SK-N-SH (cell line): Measurements from ENCODE around the gene PLEKHB1. TPM values are rescaled to one million over a fixed set of nuclear protein-coding genes. Genes with fewer than 3 reads are reported as not detected.
A peak's percentile ranks its signal among the peaks of the same experiment; 100 is the strongest.

Source experiments
- CTCF ChIA-PET: fragments of 300-600, 350-600 bp; formaldehyde crosslinking; extraction: SDS; loops from one replicate; lab custom pipeline; 2021; lab: Yijun Ruan, JAX
- POLR2A ChIA-PET: fragments of 350-600 bp; sonication (Branson Sonifier 250); formaldehyde crosslinking; extraction: SDS; loops from one replicate; lab custom pipeline; 2020; ENCODE audit warnings: antibody characterized with exemption, inconsistent platforms; lab: Yijun Ruan, JAX
- DNase-seq: peaks from one replicate; pipeline ENCODE4 v3.0.0; 2012
- H2AFZ ChIP-seq: fragments of 200-600 bp; sonication (generic); 2 replicates; pipeline ENCODE4 v1.8.1; 2016; ENCODE audit warnings: antibody characterized with exemption, mild to moderate bottlenecking, low read depth
- H3F3A ChIP-seq: fragments of 200-600 bp; sonication (generic); replicated peaks from 2 replicates; pipeline ENCODE3; 2016; ENCODE audit warnings: antibody characterized with exemption, mild to moderate bottlenecking; ENCODE audit not compliant: insufficient read depth
- H3K27ac ChIP-seq, 2 experiments: fragments of 200-500 bp in 1 of 2; fragments of 200-600 bp in 1 of 2; sonication (Bioruptor generic) in 1 of 2; sonication (generic), shearing (Covaris generic) in 1 of 2; 2 replicates each; pipeline versions ENCODE4 v1.5.1 to v1.6.1; 2014 to 2016; ENCODE audit warnings: low read depth in 2 of 2, inconsistent platforms in 1 of 2, low read length in 1 of 2, mild to moderate bottlenecking in 1 of 2, mixed read lengths in 1 of 2
- H3K27me3 ChIP-seq: fragments of 200-600 bp; sonication (generic), shearing (Covaris generic); 2 replicates; pipeline ENCODE4 v1.6.1; 2016; ENCODE audit warnings: mixed run types; ENCODE audit not compliant: insufficient read depth
- H3K36me3 ChIP-seq, 2 experiments: fragments of 200-500 bp in 1 of 2; fragments of 200-600 bp in 1 of 2; sonication (Bioruptor generic) in 1 of 2; sonication (generic) in 1 of 2; replicated peaks in 1 of 2; 2 replicates each; pipeline versions ENCODE3 to v1.5.1; 2014 to 2016; ENCODE audit warnings: low read length in 1 of 2, mild to moderate bottlenecking in 1 of 2; ENCODE audit not compliant: insufficient read depth in 2 of 2, control insufficient read depth in 1 of 2
- H3K4me1 ChIP-seq, 2 experiments: fragments of 200-500 bp in 1 of 2; fragments of 200-600 bp in 1 of 2; sonication (Bioruptor generic) in 1 of 2; sonication (generic), shearing (Covaris generic) in 1 of 2; 2 replicates each; pipeline versions ENCODE4 v1.5.1 to v1.6.1; 2014 to 2016; ENCODE audit warnings: low read depth in 1 of 2, low read length in 1 of 2, mixed run types in 1 of 2; ENCODE audit not compliant: insufficient read depth in 2 of 2, control insufficient read depth in 1 of 2
- H3K4me2 ChIP-seq: fragments of 200-600 bp; sonication (generic), shearing (Covaris generic); 2 replicates; pipeline ENCODE4 v1.6.1; 2017; ENCODE audit warnings: mixed run types
- H3K4me3 ChIP-seq, 2 experiments: fragments of 200-500 bp in 1 of 2; fragments of 200-600 bp in 1 of 2; sonication (Bioruptor generic) in 1 of 2; sonication (generic), shearing (Covaris generic) in 1 of 2; 2 replicates each; pipeline versions ENCODE4 v1.5.1 to v1.8.1; 2014 to 2016; ENCODE audit warnings: low read depth in 2 of 2, inconsistent platforms in 1 of 2, low read length in 1 of 2, mild to moderate bottlenecking in 1 of 2, mixed read lengths in 1 of 2, moderate library complexity in 1 of 2
- H3K79me2 ChIP-seq: fragments of 200-600 bp; sonication (generic); 2 replicates; pipeline ENCODE4 v1.8.1; 2017; ENCODE audit warnings: mild to moderate bottlenecking; ENCODE audit not compliant: insufficient read depth
- H3K9ac ChIP-seq: fragments of 200-600 bp; sonication (generic); 2 replicates; pipeline ENCODE4 v1.6.1; 2017; ENCODE audit warnings: mixed run types
- H3K9me2 ChIP-seq: fragments of 200-600 bp; sonication (generic); 2 replicates; pipeline ENCODE4 v1.6.1; 2017; ENCODE audit warnings: mixed run types
- H3K9me3 ChIP-seq: fragments of 200-600 bp; sonication (generic); 2 replicates; pipeline ENCODE4 v1.6.1; 2017; ENCODE audit warnings: mixed run types, mild to moderate bottlenecking, moderate library complexity
- H4K20me1 ChIP-seq: fragments of 200-600 bp; sonication (generic); 2 replicates; pipeline ENCODE4 v1.6.1; 2017; ENCODE audit warnings: mild to moderate bottlenecking, mixed run types; ENCODE audit not compliant: insufficient read depth
- CHD2 ChIP-seq: fragments of 150-350 bp; IDR thresholded peaks from 2 replicates; pipeline ENCODE4 v1.6.1; 2018; ENCODE audit warnings: low read length; ENCODE audit not compliant: partially characterized antibody
- ELF1 ChIP-seq: IDR thresholded peaks from 2 replicates; pipeline ENCODE4 v1.4.0; 2012
- EP300 ChIP-seq, 2 experiments: IDR thresholded peaks; 2 replicates each; pipeline versions ENCODE4 v1.4.0 to v1.6.1; 2012; ENCODE audit warnings: borderline replicate concordance in 1 of 2, low read depth in 1 of 2, low read length in 1 of 2
- FOSL2 ChIP-seq: IDR thresholded peaks from 2 replicates; pipeline ENCODE4 v1.4.0; 2012; ENCODE audit warnings: low read depth, mild to moderate bottlenecking, moderate library complexity, borderline replicate concordance
- JUND ChIP-seq: IDR thresholded peaks from 2 replicates; pipeline ENCODE4 v1.4.0; 2012
- MXI1 ChIP-seq: IDR thresholded peaks from 2 replicates; pipeline ENCODE4 v1.6.1; 2012; ENCODE audit warnings: mild to moderate bottlenecking, low read depth, low read length, improper control_type of control experiment
- NRF1 ChIP-seq: IDR thresholded peaks from 2 replicates; pipeline ENCODE4 v1.6.1; 2012; ENCODE audit warnings: low read depth, mild to moderate bottlenecking, low read length
- REST ChIP-seq: IDR thresholded peaks from 2 replicates; pipeline ENCODE4 v1.6.1; 2012; ENCODE audit warnings: mild to moderate bottlenecking, low read depth, low read length, moderate library complexity
- RFX5 ChIP-seq: IDR thresholded peaks from 2 replicates; pipeline ENCODE4 v1.6.1; 2012; ENCODE audit warnings: mild to moderate bottlenecking, improper control_type of control experiment, low read length
- RXRA ChIP-seq: IDR thresholded peaks from 2 replicates; pipeline ENCODE4 v1.4.0; 2012; ENCODE audit warnings: low read depth, mild to moderate bottlenecking, borderline replicate concordance
- SIN3A ChIP-seq: IDR thresholded peaks from 2 replicates; pipeline ENCODE4 v1.6.1; 2012; ENCODE audit warnings: low read depth, mild to moderate bottlenecking, low read length, moderate library complexity, borderline replicate concordance
- SMC3 ChIP-seq: IDR thresholded peaks from 2 replicates; pipeline ENCODE4 v1.6.1; 2012; ENCODE audit warnings: low read depth, low read length, improper control_type of control experiment
- TEAD4 ChIP-seq: IDR thresholded peaks from 2 replicates; pipeline ENCODE4 v1.4.0; 2012; ENCODE audit warnings: mild to moderate bottlenecking, borderline replicate concordance; ENCODE audit not compliant: insufficient read depth
- YY1 ChIP-seq: IDR thresholded peaks from 2 replicates; pipeline ENCODE4 v1.4.0; 2012; ENCODE audit warnings: low read depth, mild to moderate bottlenecking
- WGBS: methylation state at CpG from one replicate; pipeline ENCODE4 v1.1.6; 2017; ENCODE audit warnings: low lambda C conversion rate; 5-methylcytosine and 5-hydroxymethylcytosine counted together
- polyA plus RNA-seq, 3 experiments: library from polyadenylated mRNA; depleted of rRNA; stranded (reverse); fragments of >200 nt; gene quantifications; 2 replicates each; pipeline ENCODE4 v1.2.3, GENCODE V29; 2012
- TF ChIP-seq, protein P1 (sequence below): IDR thresholded peaks from 2 replicates; pipeline ENCODE4 v1.4.0; 2012; ENCODE audit warnings: low read depth
- TF ChIP-seq, protein P2 (sequence below): IDR thresholded peaks from 2 replicates; pipeline ENCODE4; 2012
- TF ChIP-seq, protein P3 (sequence below): fragments of 200-600 bp; sonication (generic); IDR thresholded peaks from 2 replicates; pipeline ENCODE4 v1.6.1; 2017; ENCODE audit warnings: antibody characterized with exemption, mild to moderate bottlenecking, moderate library complexity

Gene PLEKHB1
- polyA plus RNA-seq, 1 of the 3 experiments (the other 2 are of a cell fraction), result 10.2 TPM

GRCh38 chr11:73652046-73652730 is 5.8 kb downstream of the PLEKHB1 start:
- WGBS, result 77% methylated on average over 7 of the region's 8 CpGs
- no peak overlapping the region for H3K27ac ChIP-seq
- no peaks in the 10 kb centered on the region for H3F3A ChIP-seq
- CTCF ChIA-PET, result interaction anchor here (0.9 to 1.0 kb wide), 2 partner anchors 9 to 302 kb away, joined by 3 read pairs; no protein-coding TSS in a partner anchor
- peaks cover 0 to 3% of the 10 kb centered on the region in 2 experiments; a peak in 1 of 4 replicates for H3K4me1 ChIP-seq
- H3K4me2 ChIP-seq, result peak overlapping the region; percentile 13; the same call in 1 of the 2 replicates
- POLR2A ChIA-PET, result no interaction called here
- no peaks in the 10 kb centered on the region for H3K36me3 ChIP-seq
- H3K9ac ChIP-seq, result no peak overlapping the region
- H4K20me1 ChIP-seq, result no peaks in the 10 kb centered on the region
- TF ChIP-seq JUND, result no peak
- no peaks in the 10 kb centered on the region for H3K27me3 ChIP-seq
- no peaks in the 10 kb centered on the region for H3K9me3 ChIP-seq
- no peaks in the 10 kb centered on the region for H3K79me2 ChIP-seq
- no peaks in the 10 kb centered on the region for H3K9me2 ChIP-seq
- no peak for DNase-seq
- H3K4me3 ChIP-seq, result no peak overlapping the region
- no peak overlapping the region for H2AFZ ChIP-seq

DNA sequence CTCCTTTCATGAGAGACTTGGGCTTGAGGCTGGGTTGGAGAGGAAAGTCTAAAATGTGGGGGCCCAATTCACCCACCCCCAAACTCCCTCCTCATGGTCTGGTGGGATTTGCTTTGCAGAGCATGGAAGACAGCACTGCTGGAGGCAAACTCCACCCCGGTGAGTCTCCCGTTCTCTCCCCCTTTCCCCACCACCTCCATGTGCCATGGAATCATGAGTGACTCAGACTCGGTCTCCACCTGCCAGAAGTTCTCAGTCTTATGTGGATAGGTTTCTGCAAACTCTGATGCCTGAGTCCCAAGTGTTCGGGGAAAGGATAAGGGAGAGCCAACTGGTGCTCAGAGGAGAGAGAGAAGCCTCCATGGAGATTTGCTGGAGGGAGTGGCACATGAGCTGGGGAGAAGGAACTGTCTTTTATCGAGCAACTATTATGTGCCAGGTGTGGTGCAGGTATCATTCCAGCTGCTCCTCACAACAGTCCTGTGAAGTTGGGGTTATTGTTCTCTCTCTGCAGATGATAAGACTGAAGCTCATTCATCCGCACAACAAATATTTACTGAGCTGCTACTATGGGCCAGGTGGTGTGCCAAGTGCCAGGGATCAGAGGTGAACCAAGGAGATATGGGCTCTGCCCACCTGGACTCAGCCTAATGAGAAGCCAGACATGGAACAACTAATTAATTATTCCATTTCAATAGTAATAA is 6.6 kb downstream of the PLEKHB1 start:
- Histone ChIP-seq H3K9me2 (no peaks in the 10 kb centered on the region), H3K27me3 (no peaks in the 10 kb centered on the region), H3K79me2 (no peaks in the 10 kb centered on the region), H3K27ac (no peak overlapping the region), H3K36me3 (no peaks in the 10 kb centered on the region), H3K4me3 (no peak overlapping the region), H3K9me3 (no peaks in the 10 kb centered on the region), H2AFZ (no peak overlapping the region), H3K9ac (no peak overlapping the region), H3F3A (no peaks in the 10 kb centered on the region), H3K4me1 (no peaks in the 10 kb centered on the region), H4K20me1 (no peaks in the 10 kb centered on the region), H3K4me2 (no peak overlapping the region)
- ChIA-PET POLR2A (no interaction called here), CTCF (interaction anchor here (0.8 to 1.2 kb wide), 4 partner anchors 8 to 302 kb away, joined by 3 to 4 read pairs (median 3); no protein-coding TSS in a partner anchor)
- no peak for DNase-seq
- 77% methylated on average over 6 of the region's 6 CpGs for WGBS
- no peak for TF ChIP-seq FOSL2
- TF ChIP-seq YY1, result no peak
- no peak for TF ChIP-seq EP300 (IDR thresholded peaks at IDR 0.05; ENCODE audit: borderline replicate concordance in 1 of 2, low read depth in 1 of 2, low read length in 1 of 2)
- TF ChIP-seq TEAD4, result no peak
- TF ChIP-seq SIN3A, result no peak
- TF ChIP-seq MXI1, result no peak
- TF ChIP-seq, protein P1, sequence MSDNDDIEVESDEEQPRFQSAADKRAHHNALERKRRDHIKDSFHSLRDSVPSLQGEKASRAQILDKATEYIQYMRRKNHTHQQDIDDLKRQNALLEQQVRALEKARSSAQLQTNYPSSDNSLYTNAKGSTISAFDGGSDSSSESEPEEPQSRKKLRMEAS, result no peak
- TF ChIP-seq JUND, result no peak
- no peak for TF ChIP-seq SMC3
- TF ChIP-seq ELF1, result no peak
- no peak for TF ChIP-seq NRF1
- TF ChIP-seq REST, result no peak
- no peak for TF ChIP-seq RFX5
- no peak for TF ChIP-seq CHD2
- TF ChIP-seq, protein P2, sequence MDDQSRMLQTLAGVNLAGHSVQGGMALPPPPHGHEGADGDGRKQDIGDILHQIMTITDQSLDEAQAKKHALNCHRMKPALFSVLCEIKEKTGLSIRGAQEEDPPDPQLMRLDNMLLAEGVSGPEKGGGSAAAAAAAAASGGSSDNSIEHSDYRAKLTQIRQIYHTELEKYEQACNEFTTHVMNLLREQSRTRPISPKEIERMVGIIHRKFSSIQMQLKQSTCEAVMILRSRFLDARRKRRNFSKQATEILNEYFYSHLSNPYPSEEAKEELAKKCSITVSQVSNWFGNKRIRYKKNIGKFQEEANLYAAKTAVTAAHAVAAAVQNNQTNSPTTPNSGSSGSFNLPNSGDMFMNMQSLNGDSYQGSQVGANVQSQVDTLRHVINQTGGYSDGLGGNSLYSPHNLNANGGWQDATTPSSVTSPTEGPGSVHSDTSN, result no peak
- TF ChIP-seq RXRA, result no peak
- TF ChIP-seq, protein P3, sequence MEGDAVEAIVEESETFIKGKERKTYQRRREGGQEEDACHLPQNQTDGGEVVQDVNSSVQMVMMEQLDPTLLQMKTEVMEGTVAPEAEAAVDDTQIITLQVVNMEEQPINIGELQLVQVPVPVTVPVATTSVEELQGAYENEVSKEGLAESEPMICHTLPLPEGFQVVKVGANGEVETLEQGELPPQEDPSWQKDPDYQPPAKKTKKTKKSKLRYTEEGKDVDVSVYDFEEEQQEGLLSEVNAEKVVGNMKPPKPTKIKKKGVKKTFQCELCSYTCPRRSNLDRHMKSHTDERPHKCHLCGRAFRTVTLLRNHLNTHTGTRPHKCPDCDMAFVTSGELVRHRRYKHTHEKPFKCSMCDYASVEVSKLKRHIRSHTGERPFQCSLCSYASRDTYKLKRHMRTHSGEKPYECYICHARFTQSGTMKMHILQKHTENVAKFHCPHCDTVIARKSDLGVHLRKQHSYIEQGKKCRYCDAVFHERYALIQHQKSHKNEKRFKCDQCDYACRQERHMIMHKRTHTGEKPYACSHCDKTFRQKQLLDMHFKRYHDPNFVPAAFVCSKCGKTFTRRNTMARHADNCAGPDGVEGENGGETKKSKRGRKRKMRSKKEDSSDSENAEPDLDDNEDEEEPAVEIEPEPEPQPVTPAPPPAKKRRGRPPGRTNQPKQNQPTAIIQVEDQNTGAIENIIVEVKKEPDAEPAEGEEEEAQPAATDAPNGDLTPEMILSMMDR, result no peak
